Fibroblast of lung (primary cell): ENCODE data around the gene NKRF. TPM values are rescaled to one million over a fixed set of nuclear protein-coding genes. Genes with fewer than 3 reads are reported as not detected.
A peak's percentile ranks its signal among the peaks of the same experiment; 100 is the strongest.

Experiments used
- DNase-seq, 2 donors: peaks; one replicate each; pipeline versions ENCODE4 v3.0.0 to v3.0.0-alpha.2; 2010; ENCODE audit warnings: low read depth in 2 of 2
- H2AFZ ChIP-seq: 2 replicates; pipeline ENCODE4 v1.5.1; 2012; ENCODE audit warnings: low read length, control low read depth, inconsistent platforms
- H3K27ac ChIP-seq: 2 replicates; pipeline ENCODE4 v1.5.1; 2011; ENCODE audit warnings: low read length, control low read depth; ENCODE audit not compliant: insufficient read depth
- H3K27me3 ChIP-seq: 2 replicates; pipeline ENCODE4 v1.5.1; 2011; ENCODE audit warnings: mild to moderate bottlenecking, low read length; ENCODE audit not compliant: control insufficient read depth, insufficient read depth
- H3K36me3 ChIP-seq: 2 replicates; pipeline ENCODE4 v1.5.1; 2011; ENCODE audit warnings: low read length; ENCODE audit not compliant: control insufficient read depth, insufficient read depth
- H3K4me1 ChIP-seq: 2 replicates; pipeline ENCODE4 v1.5.1; 2011; ENCODE audit warnings: low read length; ENCODE audit not compliant: control insufficient read depth, insufficient read depth; ENCODE audit errors: extremely low read depth
- H3K4me2 ChIP-seq: 2 replicates; pipeline ENCODE4 v1.5.1; 2011; ENCODE audit warnings: low read length, control low read depth; ENCODE audit not compliant: insufficient read depth; ENCODE audit errors: extremely low read depth
- H3K4me3 ChIP-seq, 4 experiments: fragments of 200-600 bp in 1 of 4; sonication (generic) in 1 of 4; replicated peaks in 1 of 4; 2 replicates each; pipeline ENCODE4 v1.5.1; 2011 to 2016; ENCODE audit warnings: low read length in 4 of 4, low read depth in 3 of 4, mild to moderate bottlenecking in 3 of 4, control low read depth in 2 of 4, inconsistent platforms in 1 of 4, mixed read lengths in 1 of 4; ENCODE audit not compliant: insufficient read depth in 1 of 4; ENCODE audit errors: control extremely low read depth in 1 of 4
- H3K79me2 ChIP-seq: 2 replicates; pipeline ENCODE4 v1.5.1; 2012; ENCODE audit warnings: mild to moderate bottlenecking, low read length, inconsistent platforms; ENCODE audit not compliant: control insufficient read depth, insufficient read depth
- H3K9ac ChIP-seq: 2 replicates; pipeline ENCODE4 v1.5.1; 2011; ENCODE audit warnings: mild to moderate bottlenecking, low read length, control low read depth; ENCODE audit not compliant: insufficient read depth
- H3K9me3 ChIP-seq: 2 replicates; pipeline ENCODE4 v1.5.1; 2012; ENCODE audit warnings: low read depth, low read length; ENCODE audit not compliant: control insufficient read depth, insufficient read depth
- H4K20me1 ChIP-seq: 2 replicates; pipeline ENCODE4 v1.5.1; 2011; ENCODE audit warnings: low read length; ENCODE audit not compliant: control insufficient read depth, insufficient read depth; ENCODE audit errors: extremely low read depth
- CTCF ChIP-seq, 2 donors: IDR thresholded peaks in 1 of 2; conservative IDR thresholded peaks in 1 of 2; 1 replicate in 1 of 2; 2 replicates in 1 of 2; pipeline ENCODE4 v1.5.1; 2011 to 2012; ENCODE audit warnings: low read length in 2 of 2, control low read depth in 1 of 2, inconsistent platforms in 1 of 2, low read depth in 1 of 2, mild to moderate bottlenecking in 1 of 2
- EZH2 ChIP-seq: IDR thresholded peaks from 2 replicates; pipeline ENCODE4 v1.5.1; 2012; ENCODE audit warnings: low read length, control low read depth, mild to moderate bottlenecking; ENCODE audit errors: missing control alignments
- polyA plus RNA-seq, 2 donors: library from polyadenylated mRNA; depleted of rRNA in 1 of 2; stranded (reverse) in 1 of 2; unstranded in 1 of 2; fragments of >200 nt; gene quantifications; 2 replicates each; pipeline ENCODE4 v1.2.1, GENCODE V29; 2011 to 2012; ENCODE audit warnings: missing spikeins in 1 of 2
- total RNA-seq: library from RNA; depleted of rRNA; stranded (reverse); fragments of >200 nt; gene quantifications from 2 replicates; pipeline ENCODE4 v1.2.1, GENCODE V29; 2014

NKRF gene
- total and polyA plus RNA-seq, 2 donors (not counting 1 experiment from before 2014, with no cell fraction given): 4.1 to 7.1 TPM

DNA sequence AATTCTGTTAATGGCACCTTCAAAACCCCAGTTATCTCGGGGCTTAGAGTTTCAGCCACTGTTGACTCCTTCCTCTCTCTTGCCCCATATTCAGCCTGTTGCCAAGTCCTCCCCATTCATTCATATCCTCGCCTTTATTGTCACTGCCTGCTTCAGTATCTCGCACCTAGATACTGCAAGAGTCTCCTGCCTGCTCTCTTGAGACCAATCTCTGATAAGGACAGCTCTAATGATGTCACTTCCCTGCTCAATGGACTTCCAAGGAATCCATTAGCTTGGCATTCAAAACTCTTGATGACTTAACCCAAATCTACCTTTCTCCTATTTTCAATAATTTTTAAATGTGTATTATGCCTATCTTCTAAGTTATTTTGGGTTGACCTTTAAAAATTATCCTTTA, 33.0 kb downstream of the NKRF start:
- Histone ChIP-seq H3K4me3 (peak overlapping the region in 3 of 4 experiments; percentile 61 to 72 (median 65)), H3K27me3 (no peaks in the 10 kb centered on the region), H2AFZ (no peak overlapping the region), H3K36me3 (no peaks in the 10 kb centered on the region), H3K9me3 (no peaks in the 10 kb centered on the region), H3K27ac (no peak overlapping the region), H3K4me2 (peak overlapping the region; percentile 78), H3K79me2 (peaks cover 12% of the 10 kb centered on the region), H3K9ac (no peak overlapping the region), H3K4me1 (no peaks in the 10 kb centered on the region), H4K20me1 (no peaks in the 10 kb centered on the region)
- no peak for TF ChIP-seq EZH2
- no peak for TF ChIP-seq CTCF (conservative IDR thresholded peaks at IDR 0.05 in 1 of 2, IDR thresholded peaks at IDR 0.05 in 1 of 2; ENCODE audit: low read depth in 1 of 2, low read length in 2 of 2)
- DNase-seq: no peak

GRCh38 chrX:119570351-119570835, 35.8 kb downstream of the NKRF start:
- no peak overlapping the region for H2AFZ ChIP-seq
- H3K27me3 ChIP-seq: no peaks in the 10 kb centered on the region
- no peak overlapping the region for H3K27ac ChIP-seq
- H3K9ac ChIP-seq: no peak overlapping the region
- no peak for DNase-seq
- no peak overlapping the region for H3K4me2 ChIP-seq
- TF ChIP-seq EZH2 (no peak), CTCF (conservative IDR thresholded peaks at IDR 0.05 in 1 of 2, IDR thresholded peaks at IDR 0.05 in 1 of 2; ENCODE audit: low read depth in 1 of 2, low read length in 2 of 2) (no peak)
- no peak overlapping the region for H3K4me3 ChIP-seq
- H3K36me3 ChIP-seq: no peaks in the 10 kb centered on the region
- no peaks in the 10 kb centered on the region for H4K20me1 ChIP-seq
- H3K4me1 ChIP-seq: no peaks in the 10 kb centered on the region
- no peaks in the 10 kb centered on the region for H3K9me3 ChIP-seq
- H3K79me2 ChIP-seq: peaks cover 6% of the 10 kb centered on the region

GRCh38 chrX:119565107-119565663, 41.0 kb downstream of the NKRF start, which contains the start of gene STEEP1:
STEEP1 (minus strand) TSS chrX:119565409; CDS start chrX:119565355, 54 bp downstream.
- TF ChIP-seq EZH2 (no peak), CTCF (conservative IDR thresholded peaks at IDR 0.05 in 1 of 2, IDR thresholded peaks at IDR 0.05 in 1 of 2; ENCODE audit: low read depth in 1 of 2, low read length in 2 of 2) (no peak)

More at GRCh38 chrX:119565107-119565663, 41.0 kb downstream of the NKRF start, which contains the start of gene STEEP1:
- no peaks in the 10 kb centered on the region for H3K4me1 ChIP-seq
- no peaks in the 10 kb centered on the region for H3K36me3 ChIP-seq
- H3K9me3 ChIP-seq: no peaks in the 10 kb centered on the region
- DNase-seq: peak; percentile 92 to 93
- peak within 1 kb of the TSS; percentile 79 for H3K27ac ChIP-seq
- peak within 1 kb of the TSS; percentile 65 for H3K9ac ChIP-seq
- peaks cover 2% of the 10 kb centered on the region for H3K79me2 ChIP-seq
- no peaks in the 10 kb centered on the region for H4K20me1 ChIP-seq
- no peaks in the 10 kb centered on the region for H3K27me3 ChIP-seq
- peak within 1 kb of the TSS; percentile 64 to 85 (median 74) for H3K4me3 ChIP-seq
- peak within 1 kb of the TSS; percentile 90 for H3K4me2 ChIP-seq
- peak within 1 kb of the TSS; percentile 51 for H2AFZ ChIP-seq
